GM12878 (cell line): ENCODE data around the gene CRYGS.

Experiments used
- CEBPB ChIP-seq, 2 experiments: fragments of 150-350 bp in 1 of 2; IDR thresholded peaks; 2 replicates each; pipeline ENCODE4 v1.6.1; 2012 to 2014; ENCODE audit warnings: low read depth in 2 of 2, low read length in 2 of 2, borderline replicate concordance in 1 of 2, inconsistent platforms in 1 of 2
- EZH2 ChIP-seq: IDR thresholded peaks from 2 replicates; pipeline ENCODE4 v1.6.1; 2012; ENCODE audit warnings: low read depth, mild to moderate bottlenecking, control low read depth, inconsistent platforms, low read length, borderline replicate concordance; ENCODE audit not compliant: control insufficient read depth
- POLR2AphosphoS5 ChIP-seq: IDR thresholded peaks from 2 replicates; pipeline ENCODE4 v1.6.1; 2011; ENCODE audit warnings: mild to moderate bottlenecking, low read length, inconsistent platforms
- RELA ChIP-seq: fragments of 450-650 bp; IDR thresholded peaks from 2 replicates; pipeline ENCODE4 v1.8.0; 2014; ENCODE audit warnings: borderline replicate concordance; ENCODE audit not compliant: partially characterized antibody
- RFX5 ChIP-seq: IDR thresholded peaks from 2 replicates; pipeline ENCODE4 v1.6.1; 2011; ENCODE audit warnings: low read depth, low read length, improper control_type of control experiment
- TF ChIP-seq, protein P1 (sequence below): fragments of 450-650 bp; formaldehyde crosslinking; IDR thresholded peaks from 2 replicates; pipeline ENCODE4 v1.5.0; 2022; ENCODE audit warnings: mild to moderate bottlenecking, missing genetic modification characterization
- TF ChIP-seq, protein P2 (sequence below): fragments of 450-650 bp; formaldehyde crosslinking; IDR thresholded peaks from 2 replicates; pipeline ENCODE4 v1.4.0; 2020; ENCODE audit warnings: mild to moderate bottlenecking, moderate library complexity
- TF ChIP-seq, protein P3 (sequence below), 3 experiments: IDR thresholded peaks in 2 of 3; conservative IDR thresholded peaks in 1 of 3; 2 replicates each; pipeline ENCODE4 v1.5.1; 2011; ENCODE audit warnings: low read depth in 3 of 3, low read length in 3 of 3, mild to moderate bottlenecking in 3 of 3, control low read depth in 2 of 3, moderate library complexity in 2 of 3, inconsistent platforms in 1 of 3, mixed read lengths in 1 of 3; ENCODE audit not compliant: control insufficient read depth in 2 of 3, insufficient read depth in 1 of 3; ENCODE audit errors: extremely low read depth in 1 of 3
- TF ChIP-seq, protein P4 (sequence below): fragments of 450-650 bp; IDR thresholded peaks from 2 replicates; pipeline ENCODE4 v1.6.1; 2018; ENCODE audit warnings: mild to moderate bottlenecking, low read depth, moderate library complexity; ENCODE audit not compliant: partially characterized antibody

DNA sequence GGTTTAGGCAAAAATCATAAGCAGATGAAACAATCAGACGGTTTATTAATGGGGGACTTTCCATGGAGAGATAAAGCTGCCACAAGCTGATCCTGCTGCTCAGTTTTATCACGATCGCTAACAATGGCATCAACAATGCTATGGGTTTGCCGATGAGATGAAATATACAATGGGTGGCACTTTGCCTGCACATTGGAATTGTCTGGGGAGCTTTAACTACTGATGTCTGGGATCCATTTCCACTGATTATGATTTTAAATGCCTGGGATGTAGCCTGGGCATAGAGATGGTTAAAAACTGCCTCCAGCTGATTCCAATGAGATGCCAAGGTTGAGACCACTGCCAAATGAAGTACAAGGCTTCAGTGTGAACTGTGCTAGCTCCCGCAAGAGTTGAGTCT, 30.8 kb downstream of the CRYGS start:
- TF ChIP-seq RELA, result no peak
- no peak for TF ChIP-seq RFX5
- TF ChIP-seq, protein P1, sequence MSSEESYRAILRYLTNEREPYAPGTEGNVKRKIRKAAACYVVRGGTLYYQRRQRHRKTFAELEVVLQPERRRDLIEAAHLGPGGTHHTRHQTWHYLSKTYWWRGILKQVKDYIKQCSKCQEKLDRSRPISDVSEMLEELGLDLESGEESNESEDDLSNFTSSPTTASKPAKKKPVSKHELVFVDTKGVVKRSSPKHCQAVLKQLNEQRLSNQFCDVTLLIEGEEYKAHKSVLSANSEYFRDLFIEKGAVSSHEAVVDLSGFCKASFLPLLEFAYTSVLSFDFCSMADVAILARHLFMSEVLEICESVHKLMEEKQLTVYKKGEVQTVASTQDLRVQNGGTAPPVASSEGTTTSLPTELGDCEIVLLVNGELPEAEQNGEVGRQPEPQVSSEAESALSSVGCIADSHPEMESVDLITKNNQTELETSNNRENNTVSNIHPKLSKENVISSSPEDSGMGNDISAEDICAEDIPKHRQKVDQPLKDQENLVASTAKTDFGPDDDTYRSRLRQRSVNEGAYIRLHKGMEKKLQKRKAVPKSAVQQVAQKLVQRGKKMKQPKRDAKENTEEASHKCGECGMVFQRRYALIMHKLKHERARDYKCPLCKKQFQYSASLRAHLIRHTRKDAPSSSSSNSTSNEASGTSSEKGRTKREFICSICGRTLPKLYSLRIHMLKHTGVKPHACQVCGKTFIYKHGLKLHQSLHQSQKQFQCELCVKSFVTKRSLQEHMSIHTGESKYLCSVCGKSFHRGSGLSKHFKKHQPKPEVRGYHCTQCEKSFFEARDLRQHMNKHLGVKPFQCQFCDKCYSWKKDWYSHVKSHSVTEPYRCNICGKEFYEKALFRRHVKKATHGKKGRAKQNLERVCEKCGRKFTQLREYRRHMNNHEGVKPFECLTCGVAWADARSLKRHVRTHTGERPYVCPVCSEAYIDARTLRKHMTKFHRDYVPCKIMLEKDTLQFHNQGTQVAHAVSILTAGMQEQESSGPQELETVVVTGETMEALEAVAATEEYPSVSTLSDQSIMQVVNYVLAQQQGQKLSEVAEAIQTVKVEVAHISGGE (CRISPR knock-in tag), result no peak
- no peak for TF ChIP-seq POLR2AphosphoS5
- TF ChIP-seq CEBPB (IDR thresholded peaks at IDR 0.05; ENCODE audit: borderline replicate concordance in 1 of 2, low read depth in 2 of 2, low read length in 2 of 2), result no peak
- no peak for TF ChIP-seq EZH2
- TF ChIP-seq, protein P2, sequence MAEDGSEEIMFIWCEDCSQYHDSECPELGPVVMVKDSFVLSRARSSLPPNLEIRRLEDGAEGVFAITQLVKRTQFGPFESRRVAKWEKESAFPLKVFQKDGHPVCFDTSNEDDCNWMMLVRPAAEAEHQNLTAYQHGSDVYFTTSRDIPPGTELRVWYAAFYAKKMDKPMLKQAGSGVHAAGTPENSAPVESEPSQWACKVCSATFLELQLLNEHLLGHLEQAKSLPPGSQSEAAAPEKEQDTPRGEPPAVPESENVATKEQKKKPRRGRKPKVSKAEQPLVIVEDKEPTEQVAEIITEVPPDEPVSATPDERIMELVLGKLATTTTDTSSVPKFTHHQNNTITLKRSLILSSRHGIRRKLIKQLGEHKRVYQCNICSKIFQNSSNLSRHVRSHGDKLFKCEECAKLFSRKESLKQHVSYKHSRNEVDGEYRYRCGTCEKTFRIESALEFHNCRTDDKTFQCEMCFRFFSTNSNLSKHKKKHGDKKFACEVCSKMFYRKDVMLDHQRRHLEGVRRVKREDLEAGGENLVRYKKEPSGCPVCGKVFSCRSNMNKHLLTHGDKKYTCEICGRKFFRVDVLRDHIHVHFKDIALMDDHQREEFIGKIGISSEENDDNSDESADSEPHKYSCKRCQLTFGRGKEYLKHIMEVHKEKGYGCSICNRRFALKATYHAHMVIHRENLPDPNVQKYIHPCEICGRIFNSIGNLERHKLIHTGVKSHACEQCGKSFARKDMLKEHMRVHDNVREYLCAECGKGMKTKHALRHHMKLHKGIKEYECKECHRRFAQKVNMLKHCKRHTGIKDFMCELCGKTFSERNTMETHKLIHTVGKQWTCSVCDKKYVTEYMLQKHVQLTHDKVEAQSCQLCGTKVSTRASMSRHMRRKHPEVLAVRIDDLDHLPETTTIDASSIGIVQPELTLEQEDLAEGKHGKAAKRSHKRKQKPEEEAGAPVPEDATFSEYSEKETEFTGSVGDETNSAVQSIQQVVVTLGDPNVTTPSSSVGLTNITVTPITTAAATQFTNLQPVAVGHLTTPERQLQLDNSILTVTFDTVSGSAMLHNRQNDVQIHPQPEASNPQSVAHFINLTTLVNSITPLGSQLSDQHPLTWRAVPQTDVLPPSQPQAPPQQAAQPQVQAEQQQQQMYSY (CRISPR knock-in tag), result no peak
- TF ChIP-seq, protein P3, sequence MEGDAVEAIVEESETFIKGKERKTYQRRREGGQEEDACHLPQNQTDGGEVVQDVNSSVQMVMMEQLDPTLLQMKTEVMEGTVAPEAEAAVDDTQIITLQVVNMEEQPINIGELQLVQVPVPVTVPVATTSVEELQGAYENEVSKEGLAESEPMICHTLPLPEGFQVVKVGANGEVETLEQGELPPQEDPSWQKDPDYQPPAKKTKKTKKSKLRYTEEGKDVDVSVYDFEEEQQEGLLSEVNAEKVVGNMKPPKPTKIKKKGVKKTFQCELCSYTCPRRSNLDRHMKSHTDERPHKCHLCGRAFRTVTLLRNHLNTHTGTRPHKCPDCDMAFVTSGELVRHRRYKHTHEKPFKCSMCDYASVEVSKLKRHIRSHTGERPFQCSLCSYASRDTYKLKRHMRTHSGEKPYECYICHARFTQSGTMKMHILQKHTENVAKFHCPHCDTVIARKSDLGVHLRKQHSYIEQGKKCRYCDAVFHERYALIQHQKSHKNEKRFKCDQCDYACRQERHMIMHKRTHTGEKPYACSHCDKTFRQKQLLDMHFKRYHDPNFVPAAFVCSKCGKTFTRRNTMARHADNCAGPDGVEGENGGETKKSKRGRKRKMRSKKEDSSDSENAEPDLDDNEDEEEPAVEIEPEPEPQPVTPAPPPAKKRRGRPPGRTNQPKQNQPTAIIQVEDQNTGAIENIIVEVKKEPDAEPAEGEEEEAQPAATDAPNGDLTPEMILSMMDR (IDR thresholded peaks at IDR 0.05 in 2 of 3, conservative IDR thresholded peaks at IDR 0.05 in 1 of 3; ENCODE audit: control insufficient read depth in 2 of 3, extremely low read depth in 1 of 3, insufficient read depth in 1 of 3, low read depth in 3 of 3, low read length in 3 of 3), result no peak
- TF ChIP-seq, protein P4, sequence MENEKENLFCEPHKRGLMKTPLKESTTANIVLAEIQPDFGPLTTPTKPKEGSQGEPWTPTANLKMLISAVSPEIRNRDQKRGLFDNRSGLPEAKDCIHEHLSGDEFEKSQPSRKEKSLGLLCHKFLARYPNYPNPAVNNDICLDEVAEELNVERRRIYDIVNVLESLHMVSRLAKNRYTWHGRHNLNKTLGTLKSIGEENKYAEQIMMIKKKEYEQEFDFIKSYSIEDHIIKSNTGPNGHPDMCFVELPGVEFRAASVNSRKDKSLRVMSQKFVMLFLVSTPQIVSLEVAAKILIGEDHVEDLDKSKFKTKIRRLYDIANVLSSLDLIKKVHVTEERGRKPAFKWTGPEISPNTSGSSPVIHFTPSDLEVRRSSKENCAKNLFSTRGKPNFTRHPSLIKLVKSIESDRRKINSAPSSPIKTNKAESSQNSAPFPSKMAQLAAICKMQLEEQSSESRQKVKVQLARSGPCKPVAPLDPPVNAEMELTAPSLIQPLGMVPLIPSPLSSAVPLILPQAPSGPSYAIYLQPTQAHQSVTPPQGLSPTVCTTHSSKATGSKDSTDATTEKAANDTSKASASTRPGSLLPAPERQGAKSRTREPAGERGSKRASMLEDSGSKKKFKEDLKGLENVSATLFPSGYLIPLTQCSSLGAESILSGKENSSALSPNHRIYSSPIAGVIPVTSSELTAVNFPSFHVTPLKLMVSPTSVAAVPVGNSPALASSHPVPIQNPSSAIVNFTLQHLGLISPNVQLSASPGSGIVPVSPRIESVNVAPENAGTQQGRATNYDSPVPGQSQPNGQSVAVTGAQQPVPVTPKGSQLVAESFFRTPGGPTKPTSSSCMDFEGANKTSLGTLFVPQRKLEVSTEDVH, result no peak
